GM19023 (cell line): ENCODE measurements around the gene OPN1SW.
A peak's percentile ranks its signal among the peaks of the same experiment; 100 is the strongest.

Experiments used
- ATAC-seq: cut with Tn5 transposase; IDR thresholded peaks from one replicate; pipeline ENCODE4 v1.9.1; 2021; ENCODE audit warnings: mild to moderate bottlenecking, moderate library complexity; ENCODE audit not compliant: unreplicated experiment

The OPN1SW gene

GRCh38 chr7:128763541-128763940 is 12.1 kb downstream of the OPN1SW start:
- no peak for ATAC-seq

- ATAC-seq = no peak
These were observed 16.4 kb downstream of the OPN1SW start for GRCh38 chr7:128759242-128759641.

- no peak for ATAC-seq
These were observed 17.0 kb downstream of the OPN1SW start for GRCh38 chr7:128758553-128758952.

GRCh38 chr7:128757203-128757602 is 18.4 kb downstream of the OPN1SW start:
- no peak for ATAC-seq

- ATAC-seq = no peak
These were observed 19.6 kb downstream of the OPN1SW start for GRCh38 chr7:128755819-128756476.

- ATAC-seq = no peak
These were observed 20.3 kb downstream of the OPN1SW start for GRCh38 chr7:128755075-128755818.

GRCh38 chr7:128752251-128752650 is 23.3 kb downstream of the OPN1SW start:
- ATAC-seq = no peak

- ATAC-seq = no peak
These were observed 28.1 kb downstream of the OPN1SW start for GRCh38 chr7:128747327-128748079.

- no peak for ATAC-seq
These were observed 29.9 kb downstream of the OPN1SW start for GRCh38 chr7:128745706-128746105.

- ATAC-seq = no peak
These were observed 31.2 kb downstream of the OPN1SW start for GRCh38 chr7:128744366-128744905.

GRCh38 chr7:128743112-128743772 is 32.4 kb downstream of the OPN1SW start:
- ATAC-seq = no peak

GRCh38 chr7:128742206-128742605 is 33.4 kb downstream of the OPN1SW start:
- no peak for ATAC-seq

GRCh38 chr7:128741491-128741890 is 34.1 kb downstream of the OPN1SW start:
- no peak for ATAC-seq

- no peak for ATAC-seq
These were observed 34.6 kb downstream of the OPN1SW start for GRCh38 chr7:128740996-128741395.

GRCh38 chr7:128739990-128740682 is 35.5 kb downstream of the OPN1SW start:
- ATAC-seq = no peak

- peak; percentile 99 for ATAC-seq
These were observed 36.3 kb downstream of the OPN1SW start, which contains the start of gene CALU for GRCh38 chr7:128739048-128739962. TSS of gene CALU (plus strand) at chr7:128739359. CDS start at chr7:128748584, 9,225 bp downstream.

- ATAC-seq = peak; percentile 6
These were observed 37.0 kb downstream of the OPN1SW start for GRCh38 chr7:128738570-128739047.

GRCh38 chr7:128737867-128738385 is 37.7 kb downstream of the OPN1SW start:
- no peak for ATAC-seq

GRCh38 chr7:128737441-128737840 is 38.2 kb downstream of the OPN1SW start:
- ATAC-seq = no peak
